ENCODE data around the gene TPRG1L.

DNA sequence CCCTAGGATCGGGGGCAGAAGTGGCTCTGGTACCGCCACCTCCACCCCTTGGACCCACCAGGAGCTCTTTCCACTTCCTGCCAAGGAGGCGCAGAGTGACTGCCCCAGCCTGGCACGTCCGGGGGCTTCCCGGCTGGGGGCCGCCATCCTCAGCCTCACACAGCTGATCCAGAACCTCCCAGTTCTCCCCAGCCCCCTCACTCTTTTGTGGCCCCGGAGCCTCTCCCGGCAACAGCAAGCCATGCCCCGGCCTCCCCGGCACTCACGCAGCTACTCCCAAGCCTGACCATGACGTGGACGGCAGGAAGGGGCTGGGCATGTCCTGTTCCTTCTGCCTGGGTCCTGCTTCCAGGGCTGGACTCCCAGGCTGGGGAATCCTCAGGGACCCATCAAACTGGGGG is 44.6 kb downstream of the TPRG1L start:
- TF ChIP-seq, protein P1, sequence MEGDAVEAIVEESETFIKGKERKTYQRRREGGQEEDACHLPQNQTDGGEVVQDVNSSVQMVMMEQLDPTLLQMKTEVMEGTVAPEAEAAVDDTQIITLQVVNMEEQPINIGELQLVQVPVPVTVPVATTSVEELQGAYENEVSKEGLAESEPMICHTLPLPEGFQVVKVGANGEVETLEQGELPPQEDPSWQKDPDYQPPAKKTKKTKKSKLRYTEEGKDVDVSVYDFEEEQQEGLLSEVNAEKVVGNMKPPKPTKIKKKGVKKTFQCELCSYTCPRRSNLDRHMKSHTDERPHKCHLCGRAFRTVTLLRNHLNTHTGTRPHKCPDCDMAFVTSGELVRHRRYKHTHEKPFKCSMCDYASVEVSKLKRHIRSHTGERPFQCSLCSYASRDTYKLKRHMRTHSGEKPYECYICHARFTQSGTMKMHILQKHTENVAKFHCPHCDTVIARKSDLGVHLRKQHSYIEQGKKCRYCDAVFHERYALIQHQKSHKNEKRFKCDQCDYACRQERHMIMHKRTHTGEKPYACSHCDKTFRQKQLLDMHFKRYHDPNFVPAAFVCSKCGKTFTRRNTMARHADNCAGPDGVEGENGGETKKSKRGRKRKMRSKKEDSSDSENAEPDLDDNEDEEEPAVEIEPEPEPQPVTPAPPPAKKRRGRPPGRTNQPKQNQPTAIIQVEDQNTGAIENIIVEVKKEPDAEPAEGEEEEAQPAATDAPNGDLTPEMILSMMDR (IDR thresholded peaks at IDR 0.05): no peak
- no peak for TF ChIP-seq POLR2A (IDR thresholded peaks at IDR 0.05)

Measured in testis (tissue), 2 donors.